T47D (cell line): Measurements from ENCODE around the gene EFNA5.

Experiments used
- DNase-seq, 2 experiments: peaks; one replicate each; pipeline versions ENCODE4 v3.0.0 to v3.0.0-alpha.2; 2011 to 2012; ENCODE audit warnings: low read depth in 1 of 2, low spot score in 1 of 2
- JUND ChIP-seq: IDR thresholded peaks from 2 replicates; pipeline ENCODE4 v1.6.1; 2012; ENCODE audit warnings: low read depth
- in situ Hi-C: cut with HindIII; loops from 2 replicates; pipeline ENCODE4 v1.10.0; 2016; ENCODE audit warnings: low sequenced_read_pairs, low pct_unique_long_range_greater_than_20kb

EFNA5 gene

GRCh38 chr5:107428303-107428813 is 242.4 kb downstream of the EFNA5 start:
- TF ChIP-seq JUND = no peak
- in situ Hi-C loops = no loop called here
- DNase-seq = no peak

GRCh38 chr5:107426872-107427271 is 243.9 kb downstream of the EFNA5 start:
- in situ Hi-C loops = no loop called here
- DNase-seq = no peak
- TF ChIP-seq JUND = no peak

GRCh38 chr5:107426209-107426608 is 244.5 kb downstream of the EFNA5 start:
- DNase-seq = no peak
- in situ Hi-C loops = no loop called here
- no peak for TF ChIP-seq JUND

GRCh38 chr5:107425541-107426031 is 245.2 kb downstream of the EFNA5 start:
- in situ Hi-C loops = no loop called here
- DNase-seq = peak in 1 of 2 experiments; percentile 81
- TF ChIP-seq JUND = no peak

GRCh38 chr5:107424491-107424890 is 246.2 kb downstream of the EFNA5 start:
- DNase-seq = no peak
- no peak for TF ChIP-seq JUND
- in situ Hi-C loops = no loop called here

GRCh38 chr5:107422494-107422893 is 248.2 kb downstream of the EFNA5 start:
- in situ Hi-C loops = no loop called here
- TF ChIP-seq JUND = no peak
- DNase-seq = no peak

GRCh38 chr5:107419498-107419897 is 251.2 kb downstream of the EFNA5 start:
- in situ Hi-C loops = no loop called here
- no peak for DNase-seq
- TF ChIP-seq JUND = no peak

- in situ Hi-C loops = no loop called here
- no peak for TF ChIP-seq JUND
- no peak for DNase-seq
Measured at GRCh38 chr5:107418902-107419301, 251.8 kb downstream of the EFNA5 start.

- no peak for TF ChIP-seq JUND
- no peak for DNase-seq
- in situ Hi-C loops = no loop called here
Measured at GRCh38 chr5:107418071-107418470, 252.7 kb downstream of the EFNA5 start.

GRCh38 chr5:107415762-107416161 is 255.0 kb downstream of the EFNA5 start:
- no peak for TF ChIP-seq JUND
- in situ Hi-C loops = no loop called here

GRCh38 chr5:107414802-107415201 is 255.9 kb downstream of the EFNA5 start:
- no peak for TF ChIP-seq JUND
- in situ Hi-C loops = no loop called here
- no peak for DNase-seq

More at GRCh38 chr5:107415762-107416161, 255.0 kb downstream of the EFNA5 start:
- DNase-seq = no peak

GRCh38 chr5:107413754-107414153 is 257.0 kb downstream of the EFNA5 start:
- no peak for TF ChIP-seq JUND
- DNase-seq = no peak
- in situ Hi-C loops = no loop called here

GRCh38 chr5:107408564-107408963 is 262.2 kb downstream of the EFNA5 start:
- in situ Hi-C loops = no loop called here
- TF ChIP-seq JUND = no peak
- DNase-seq = no peak

GRCh38 chr5:107407713-107408298 is 262.9 kb downstream of the EFNA5 start:
- no peak for TF ChIP-seq JUND
- in situ Hi-C loops = no loop called here
- DNase-seq = no peak
